Adrenal gland (tissue), 19 donors: ENCODE results near the gene MORN1. TPM values are rescaled to one million over a fixed set of nuclear protein-coding genes. Genes with fewer than 3 reads are reported as not detected.
A peak's percentile ranks its signal among the peaks of the same experiment; 100 is the strongest.
"Not testable (repeated sequence)": the region's sequence is repeated elsewhere in the genome, so short reads cannot be mapped to it uniquely, and the experiment has no call there.

Experiments used
- DNase-seq, 7 donors: peaks; one replicate each; pipeline ENCODE4 v3.0.0-alpha.2; 2019 to 2020
- H3K27ac ChIP-seq, 5 donors: fragments of 200-600 bp; sonication (generic) in 4 of 5; 1 replicate in 3 of 5; 2 replicates in 2 of 5; pipeline versions ENCODE4 v1.5.1 to v1.8.0; 2016 to 2020; ENCODE audit warnings: mild to moderate bottlenecking in 1 of 5
- H3K27me3 ChIP-seq: fragments of 200-600 bp; 2 replicates; pipeline ENCODE4 v1.8.0; 2021
- H3K36me3 ChIP-seq, 2 donors: fragments of 200-600 bp; replicated peaks in 1 of 2; 1 replicate in 1 of 2; 2 replicates in 1 of 2; pipeline versions ENCODE4 v1.5.1 to v1.8.0; 2018 to 2022
- H3K4me1 ChIP-seq, 2 donors: fragments of 200-600 bp; replicated peaks in 1 of 2; 1 replicate in 1 of 2; 2 replicates in 1 of 2; pipeline versions ENCODE4 v1.5.1 to v1.8.0; 2018 to 2021
- H3K4me3 ChIP-seq, 4 donors: fragments of 200-600 bp; sonication (generic) in 3 of 4; one replicate each; pipeline ENCODE4 v1.5.1; 2016 to 2018
- H3K9me3 ChIP-seq, 3 donors: fragments of 200-600 bp; sonication (generic) in 1 of 3; replicated peaks in 1 of 3; 1 replicate in 2 of 3; 2 replicates in 1 of 3; pipeline versions ENCODE4 v1.5.1 to v1.8.0; 2016 to 2021
- POLR2A ChIP-seq, 2 donors: fragments of 450-650 bp; IDR thresholded peaks; one replicate each; pipeline ENCODE4 v1.6.1; 2017; ENCODE audit warnings: antibody characterized with exemption in 2 of 2, mild to moderate bottlenecking in 2 of 2, moderate library complexity in 1 of 2
- WGBS, 4 donors: extraction: QIAGEN DNeasy Blood & Tissue Kit in 2 of 4; methylation state at CpG; one replicate each; pipeline versions ENCODE4 v1.1.5 to v1.1.7; 2013 to 2017; 5-methylcytosine and 5-hydroxymethylcytosine counted together
- intact Hi-C, 2 donors: fragments of 100-400 bp; cut with DNase I; formaldehyde crosslinking; loops; one replicate each; pipeline versions ENCODE4 v1.14.1 to v1.15.0; 2022 to 2023
- long read RNA-seq, 10 donors: library from polyadenylated mRNA in 3 of 10; unstranded in 2 of 10; stranded (forward) in 1 of 10; transcript quantifications; one replicate each; pipeline ENCODE4 v2.0.0 and lab custom pipeline, GENCODE V29; 2021 to 2026
- polyA plus RNA-seq, 3 donors: library from polyadenylated mRNA; stranded (reverse); fragments of 200-250 nt in 2 of 3; fragments of 350-450 nt in 1 of 3; fragmentation: Illumina TruSeq in 1 of 3; extraction: RNeasy Lipid Tissue Mini Kit (QIAGEN cat#74804) in 1 of 3; gene quantifications; one replicate each; pipeline ENCODE4 v1.2.3, GENCODE V29; 2013 to 2014
- total RNA-seq, 9 donors: library from RNA; depleted of rRNA in 4 of 9; stranded (reverse); fragments of >200 nt in 4 of 9; fragments of 120-200 nt in 1 of 9; fragmentation: NEBNext Ultra II Directional in 1 of 9; extraction: Animal tissue kit (Norgen Biotek cat#: 25700) in 1 of 9; gene quantifications; one replicate each; pipeline versions ENCODE4 v1.1.0 to v1.2.4, GENCODE V29; 2013 to 2023
- TF ChIP-seq, protein P1 (sequence below), 6 experiments: fragments of 450-650 bp in 4 of 6; fragments of 200-600 bp in 2 of 6; sonication (generic) in 1 of 6; IDR thresholded peaks; 1 replicate in 5 of 6; 2 replicates in 1 of 6; pipeline versions ENCODE4 v1.5.1 to v1.8.0; 2016 to 2021; ENCODE audit warnings: antibody characterized with exemption in 6 of 6, mild to moderate bottlenecking in 2 of 6, moderate library complexity in 1 of 6
- donor health status: healthy with polysubstance abuse.
- donor health status: Bipolar disorder and iron deficiency.
- donor health status: DM: yes; HTN: yes; CAD: no.
- donor health status: DM: no; HTN: no; CAD: no.
- donor health status: DM: no; HTN: no; CAD: no.
- donor health status: DM: yes; HTN: yes; CAD: no.

Gene MORN1
- total RNA-seq (10 to 100 TPM in 3 of 9 donors, 1 to 10 TPM in 6; 5.6 to 14.1 (median 8.9) TPM), polyA plus RNA-seq (10 to 100 TPM in 1 of 3 donors, 1 to 10 TPM in 2; 1.8 to 12.1 (median 5.9) TPM)
- long read RNA-seq, donor 1, partial matches to known transcripts: 105 of 257 reads
- long read RNA-seq, donor 1, other reads (novel, unspliced or antisense): 150 of 257 reads
- long read RNA-seq, donor 2: 0 reads
- long read RNA-seq, donor 3: 0 reads
- long read RNA-seq, donor 4, partial matches to known transcripts: 0 of 1 reads
- long read RNA-seq, donor 4, other reads (novel, unspliced or antisense): 1 of 1 reads
- long read RNA-seq, donor 5, partial matches to known transcripts: 4 of 9 reads
- long read RNA-seq, donor 5, other reads (novel, unspliced or antisense): 5 of 9 reads
- long read RNA-seq, donor 6, partial matches to known transcripts: 0 of 3 reads
- long read RNA-seq, donor 6, other reads (novel, unspliced or antisense): 3 of 3 reads
- long read RNA-seq, donor 7: 0 reads
- long read RNA-seq, donor 8: 0 reads
- long read RNA-seq, donor 9, partial matches to known transcripts: 0 of 3 reads
- long read RNA-seq, donor 9, other reads (novel, unspliced or antisense): 0 of 3 reads
- long read RNA-seq, donor 10: 0 reads

DNA sequence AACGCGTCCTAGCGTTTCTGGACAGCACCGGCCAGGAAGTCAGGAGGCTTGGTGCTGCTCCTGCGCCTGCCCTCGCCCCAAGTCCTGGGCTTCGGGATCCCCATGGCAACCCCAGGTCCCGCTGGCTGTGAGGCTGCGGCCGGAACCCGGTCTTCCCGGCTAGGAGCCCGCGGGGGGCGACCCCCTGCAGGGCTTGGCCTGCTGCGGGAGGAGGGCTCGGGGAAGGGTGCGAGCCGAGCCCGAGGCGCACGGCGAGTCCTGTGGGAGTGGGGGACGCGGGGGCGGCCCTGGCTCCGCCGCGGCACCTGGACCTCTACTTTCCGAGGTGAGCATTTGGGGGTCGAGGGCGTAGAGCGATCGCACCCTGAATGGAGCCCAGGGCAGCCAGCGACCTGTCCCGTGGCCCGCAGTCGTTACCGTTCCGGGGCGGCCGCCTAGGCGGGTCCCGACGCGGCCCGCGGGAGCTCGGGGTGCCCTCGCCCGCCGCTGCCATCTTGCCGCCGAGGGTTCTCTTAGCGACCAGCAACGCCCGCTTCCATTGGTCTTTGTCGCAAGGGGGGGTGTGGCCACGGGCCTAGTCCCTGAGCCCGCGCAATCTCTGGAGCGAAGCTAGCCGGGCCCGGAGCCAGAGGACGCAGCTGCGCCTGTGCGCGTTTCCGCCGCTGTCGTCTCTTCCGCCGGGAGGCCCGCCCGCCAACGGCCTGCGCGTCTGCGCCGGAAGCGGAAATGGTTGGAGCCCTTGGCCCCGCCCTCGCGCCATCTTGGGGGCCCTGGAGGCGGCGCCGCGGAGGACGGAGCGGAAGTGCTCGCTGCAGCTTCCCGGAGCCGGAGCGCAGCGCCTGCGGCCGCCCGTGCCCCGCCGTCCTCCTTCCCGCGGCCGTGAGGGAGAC lies at the start of gene MORN1, which contains the start of gene RER1:
TSS of gene MORN1 (minus strand) at position 514 of the 890 bp plus-strand sequence. CDS start at position 493, 21 bp downstream.
TSS of gene RER1 (plus strand) at position 801 of the 890 bp plus-strand sequence. CDS start 3,950 bp downstream, outside the sequence.
- H3K36me3 ChIP-seq: peaks cover 0 to 29% of the 10 kb centered on the region in 2 donors
- intact Hi-C loops: no loop called here
- no peaks in the 10 kb centered on the region for H3K9me3 ChIP-seq
- H3K4me1 ChIP-seq: peaks cover 10 to 37% of the 10 kb centered on the region in 2 donors
- H3K27me3 ChIP-seq: no peaks in the 10 kb centered on the region
- TF ChIP-seq POLR2A (IDR thresholded peaks at IDR 0.05): peak; percentile 89 to 90
- TF ChIP-seq, protein P1, sequence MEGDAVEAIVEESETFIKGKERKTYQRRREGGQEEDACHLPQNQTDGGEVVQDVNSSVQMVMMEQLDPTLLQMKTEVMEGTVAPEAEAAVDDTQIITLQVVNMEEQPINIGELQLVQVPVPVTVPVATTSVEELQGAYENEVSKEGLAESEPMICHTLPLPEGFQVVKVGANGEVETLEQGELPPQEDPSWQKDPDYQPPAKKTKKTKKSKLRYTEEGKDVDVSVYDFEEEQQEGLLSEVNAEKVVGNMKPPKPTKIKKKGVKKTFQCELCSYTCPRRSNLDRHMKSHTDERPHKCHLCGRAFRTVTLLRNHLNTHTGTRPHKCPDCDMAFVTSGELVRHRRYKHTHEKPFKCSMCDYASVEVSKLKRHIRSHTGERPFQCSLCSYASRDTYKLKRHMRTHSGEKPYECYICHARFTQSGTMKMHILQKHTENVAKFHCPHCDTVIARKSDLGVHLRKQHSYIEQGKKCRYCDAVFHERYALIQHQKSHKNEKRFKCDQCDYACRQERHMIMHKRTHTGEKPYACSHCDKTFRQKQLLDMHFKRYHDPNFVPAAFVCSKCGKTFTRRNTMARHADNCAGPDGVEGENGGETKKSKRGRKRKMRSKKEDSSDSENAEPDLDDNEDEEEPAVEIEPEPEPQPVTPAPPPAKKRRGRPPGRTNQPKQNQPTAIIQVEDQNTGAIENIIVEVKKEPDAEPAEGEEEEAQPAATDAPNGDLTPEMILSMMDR (IDR thresholded peaks at IDR 0.05): peak in 1 of 6 experiments; percentile 8
- DNase-seq: peak; percentile 99
- 0 to 1% (median 0%) methylated on average over 27 to 103 of the region's 103 CpGs; no CpG with 5 or more reads in 1 of the 4 donors for WGBS, 4 donors
- peak within 1 kb of the TSS; percentile 59 to 97 (median 81) for H3K4me3 ChIP-seq
- H3K27ac ChIP-seq: peak within 1 kb of the TSS; percentile 76 to 97 (median 87)

DNA sequence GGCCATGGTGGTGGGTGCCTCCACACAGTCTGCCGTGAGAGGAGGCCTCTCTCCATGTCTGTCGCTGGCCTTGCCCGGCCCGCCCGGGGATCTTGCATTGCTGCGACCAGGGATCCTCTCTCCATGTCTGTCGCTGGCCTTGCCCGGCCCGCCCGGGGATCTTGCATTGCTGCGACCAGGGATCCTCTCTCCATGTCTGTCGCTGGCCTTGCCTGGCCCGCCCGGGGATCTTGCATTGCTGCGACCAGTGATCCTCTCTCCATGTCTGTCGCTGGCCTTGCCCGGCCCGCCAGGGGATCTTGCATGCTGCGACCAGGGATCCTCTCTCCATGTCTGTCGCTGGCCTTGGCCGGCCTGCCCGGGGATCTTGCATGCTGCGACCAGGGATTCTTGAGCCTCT lies 49.0 kb upstream of the MORN1 start:
- H3K4me1 ChIP-seq, DNase-seq, H3K9me3 ChIP-seq, H3K4me3 ChIP-seq, H3K36me3 ChIP-seq, intact Hi-C loops, H3K27ac ChIP-seq: not testable (repeated sequence)
- H3K27me3 ChIP-seq: peaks cover 35% of the 10 kb centered on the region
- 81 to 93% (median 92%) methylated on average over 18 to 23 of the region's 23 CpGs for WGBS, 4 donors

DNA sequence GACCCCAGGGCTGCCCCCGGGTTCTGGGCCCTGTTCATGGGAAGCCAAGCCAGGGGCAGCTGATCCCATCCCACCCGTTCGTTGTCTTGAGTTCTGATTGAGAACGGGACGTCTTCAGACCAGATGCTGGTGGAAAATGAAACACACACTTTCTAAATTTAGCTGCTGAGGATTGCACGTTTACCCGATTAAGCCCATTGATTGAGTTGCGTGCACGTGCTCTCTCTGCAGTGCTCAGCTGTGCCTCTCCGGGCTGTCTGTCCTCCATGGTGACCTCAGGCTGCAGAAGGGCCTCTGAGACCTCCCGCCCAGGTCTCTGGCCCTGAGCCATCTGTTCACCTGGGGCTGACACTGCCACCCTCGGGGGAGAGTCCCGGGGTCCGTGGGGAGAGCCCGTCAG lies 48.0 kb upstream of the MORN1 start:
- Histone ChIP-seq H3K36me3 (no peaks in the 10 kb centered on the region), H3K9me3 (no peaks in the 10 kb centered on the region), H3K4me3 (no peak overlapping the region), H3K27me3 (peaks cover 28% of the 10 kb centered on the region), H3K4me1 (no peaks in the 10 kb centered on the region), H3K27ac (no peak overlapping the region)
- intact Hi-C loops: loop anchor here in 1 of 2 donors (5.0 kb wide), 1 partner anchor 48 kb away; no protein-coding TSS in a partner anchor
- WGBS, 4 donors: 63 to 71% (median 69%) methylated on average over 11 to 15 of the region's 15 CpGs
- DNase-seq: no peak
- TF ChIP-seq, protein P1 (IDR thresholded peaks at IDR 0.05): no peak
- no peak for TF ChIP-seq POLR2A (IDR thresholded peaks at IDR 0.05)

DNA sequence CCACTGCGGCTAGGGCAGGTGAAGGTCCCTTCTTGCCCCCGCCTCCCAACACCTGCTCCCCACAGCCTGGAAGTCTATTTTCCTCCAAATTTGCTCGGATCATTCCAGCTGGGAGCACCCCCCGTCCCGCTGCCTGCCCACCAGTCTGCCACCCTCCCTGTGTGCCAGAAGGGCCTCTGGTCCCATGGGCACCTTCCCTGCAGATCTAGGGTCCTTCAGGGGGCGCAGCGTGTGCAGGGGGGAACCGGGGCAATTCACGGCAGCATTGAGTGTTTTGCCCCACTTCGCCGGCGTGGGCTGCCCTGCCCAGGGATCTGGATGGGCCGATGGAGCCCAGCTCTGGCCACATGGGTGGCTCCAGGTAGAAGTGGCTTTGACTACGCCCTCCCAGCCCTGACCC lies 47.3 kb upstream of the MORN1 start:
- Histone ChIP-seq H3K9me3 (no peaks in the 10 kb centered on the region), H3K36me3 (no peaks in the 10 kb centered on the region), H3K27me3 (peaks cover 23% of the 10 kb centered on the region), H3K4me3 (no peak overlapping the region), H3K4me1 (no peaks in the 10 kb centered on the region), H3K27ac (no peak overlapping the region)
- WGBS, 4 donors: 80 to 86% (median 83%) methylated on average over 5 to 14 of the region's 14 CpGs
- intact Hi-C loops: loop anchor here in 1 of 2 donors (5.0 kb wide), 1 partner anchor 49 kb away; no protein-coding TSS in a partner anchor
- no peak for TF ChIP-seq POLR2A (IDR thresholded peaks at IDR 0.05)
- TF ChIP-seq, protein P1 (IDR thresholded peaks at IDR 0.05): no peak
- DNase-seq: no peak
